IMR-90 (cell line): ENCODE results near the gene FNDC3B. TPM values are rescaled to one million over a fixed set of nuclear protein-coding genes. Genes with fewer than 3 reads are reported as not detected.

ENCODE experiments used
- ATAC-seq: fragments of 200-7000 bp; cut with Tn5 transposase; 2 replicates; pipeline ENCODE4 v1.9.1; 2020; ENCODE audit warnings: low read depth, mild to moderate bottlenecking, moderate library complexity
- BruUV-seq: library from RNA; stranded (reverse); fragments of 400-500 nt; replicated peaks from 2 replicates; lab custom pipeline; 2021; lab: Mats Ljungman, UMichigan
- CTCF ChIA-PET: fragments of 300-600 bp; formaldehyde crosslinking; extraction: SDS; loops from one replicate; lab custom pipeline; 2021; ENCODE audit warnings: antibody characterized with exemption; lab: Yijun Ruan, JAX
- POLR2A ChIA-PET: fragments of 300-600 bp; sonication (Branson Sonifier 250); formaldehyde crosslinking; loops from one replicate; lab custom pipeline; 2022; ENCODE audit warnings: antibody characterized with exemption; ENCODE audit not compliant: unreplicated experiment; lab: Charles Lee
- DNase-seq: peaks from one replicate; pipeline ENCODE4 v3.0.0; 2013
- H2AFZ ChIP-seq: replicated peaks from 2 replicates; pipeline ENCODE3; 2013; ENCODE audit warnings: low read length, mild to moderate bottlenecking; ENCODE audit not compliant: poor library complexity
- H2AK5ac ChIP-seq: 2 replicates; pipeline ENCODE4 v1.6.1; 2013; ENCODE audit warnings: low read depth, low read length, inconsistent platforms
- H2AK9ac ChIP-seq: replicated peaks from 2 replicates; pipeline ENCODE3; 2013; ENCODE audit warnings: mild to moderate bottlenecking, low read depth, low read length, moderate library complexity; ENCODE audit not compliant: poor library complexity
- H2BK120ac ChIP-seq: 2 replicates; pipeline ENCODE4 v1.6.1; 2013; ENCODE audit warnings: low read depth, low read length, inconsistent platforms
- H2BK15ac ChIP-seq: 3 replicates; pipeline ENCODE4 v1.6.1; 2013; ENCODE audit warnings: low read depth, low read length, inconsistent platforms
- H2BK20ac ChIP-seq: 2 replicates; pipeline ENCODE4 v1.6.1; 2013; ENCODE audit warnings: low read depth, mild to moderate bottlenecking, inconsistent platforms, low read length, moderate library complexity
- H2BK5ac ChIP-seq: 2 replicates; pipeline ENCODE4 v1.6.1; 2013; ENCODE audit warnings: mild to moderate bottlenecking, low read depth, low read length, inconsistent platforms; ENCODE audit not compliant: poor library complexity, severe bottlenecking
- H3K14ac ChIP-seq: replicated peaks from 2 replicates; pipeline ENCODE4 v1.6.1; 2013; ENCODE audit warnings: low read depth, low read length, inconsistent platforms
- H3K18ac ChIP-seq: 2 replicates; pipeline ENCODE4 v1.6.1; 2013; ENCODE audit warnings: low read depth, low read length, control low read depth
- H3K23ac ChIP-seq: 2 replicates; pipeline ENCODE4 v1.6.1; 2013; ENCODE audit warnings: low read depth, low read length, inconsistent platforms
- H3K27ac ChIP-seq: 2 replicates; pipeline ENCODE4 v1.5.1; 2013; ENCODE audit warnings: mild to moderate bottlenecking, control low read depth, low read length; ENCODE audit not compliant: insufficient read depth
- H3K27me3 ChIP-seq: 2 replicates; pipeline ENCODE4 v1.6.1; 2013; ENCODE audit warnings: low read length; ENCODE audit not compliant: control insufficient read depth, insufficient read depth
- H3K36me3 ChIP-seq: 2 replicates; pipeline ENCODE4 v1.6.1; 2013; ENCODE audit warnings: low read length, mixed read lengths; ENCODE audit not compliant: control insufficient read depth, insufficient read depth
- H3K4ac ChIP-seq: 2 replicates; pipeline ENCODE4 v1.6.1; 2013; ENCODE audit warnings: low read depth, low read length, inconsistent platforms
- H3K4me1 ChIP-seq: 2 replicates; pipeline ENCODE4 v1.6.1; 2013; ENCODE audit warnings: low read length, mixed read lengths; ENCODE audit not compliant: control insufficient read depth, insufficient read depth
- H3K4me2 ChIP-seq: 2 replicates; pipeline ENCODE4 v1.6.1; 2013; ENCODE audit warnings: low read depth, mild to moderate bottlenecking, control low read depth, low read length, moderate library complexity
- H3K4me3 ChIP-seq: 2 replicates; pipeline ENCODE4 v1.5.1; 2013; ENCODE audit warnings: low read depth, mild to moderate bottlenecking, control low read depth, low read length, moderate library complexity; ENCODE audit not compliant: insufficient read depth
- H3K56ac ChIP-seq: 2 replicates; pipeline ENCODE4 v1.6.1; 2013; ENCODE audit warnings: low read length, inconsistent platforms; ENCODE audit not compliant: insufficient read depth; ENCODE audit errors: extremely low read depth
- H3K79me1 ChIP-seq, 2 experiments: 2 replicates each; pipeline ENCODE4 v1.6.1; 2013; ENCODE audit warnings: low read length in 2 of 2, inconsistent platforms in 1 of 2, low read depth in 1 of 2
- H3K9ac ChIP-seq: 2 replicates; pipeline ENCODE4 v1.6.1; 2013; ENCODE audit warnings: low read depth, low read length, control low read depth
- H3K9me1 ChIP-seq: 2 replicates; pipeline ENCODE4 v1.6.1; 2013; ENCODE audit warnings: low read length, inconsistent platforms; ENCODE audit not compliant: insufficient read depth
- H3K9me3 ChIP-seq: 2 replicates; pipeline ENCODE4 v1.6.1; 2013; ENCODE audit warnings: low read length; ENCODE audit not compliant: control insufficient read depth, insufficient read depth
- H4K20me1 ChIP-seq: 2 replicates; pipeline ENCODE4 v1.6.1; 2013; ENCODE audit warnings: low read length, inconsistent platforms; ENCODE audit not compliant: insufficient read depth
- H4K5ac ChIP-seq: 2 replicates; pipeline ENCODE4 v1.6.1; 2013; ENCODE audit warnings: mild to moderate bottlenecking, low read depth, low read length, control low read depth
- H4K8ac ChIP-seq, 2 experiments: 2 replicates each; pipeline ENCODE4 v1.6.1; 2013; ENCODE audit warnings: low read depth in 2 of 2, low read length in 2 of 2, control low read depth in 1 of 2, inconsistent platforms in 1 of 2
- H4K91ac ChIP-seq: 2 replicates; pipeline ENCODE4 v1.6.1; 2013; ENCODE audit warnings: low read depth, low read length, inconsistent platforms; ENCODE audit not compliant: insufficient read depth
- CEBPB ChIP-seq: IDR thresholded peaks from 2 replicates; pipeline ENCODE4 v1.6.1; 2012; ENCODE audit warnings: low read depth, low read length, improper control_type of control experiment
- CTCF ChIP-seq: conservative IDR thresholded peaks from 2 replicates; pipeline ENCODE4 v1.5.1; 2012; ENCODE audit warnings: mild to moderate bottlenecking, low read depth, low read length, improper control_type of control experiment
- FOS ChIP-seq: fragments of 150-350 bp; IDR thresholded peaks from 2 replicates; pipeline ENCODE4 v1.6.1; 2016; ENCODE audit warnings: low read depth, low read length
- MAFK ChIP-seq: IDR thresholded peaks from 2 replicates; pipeline ENCODE4 v1.6.1; 2012; ENCODE audit warnings: low read depth, low read length, improper control_type of control experiment
- MXI1 ChIP-seq: IDR thresholded peaks from 2 replicates; pipeline ENCODE4 v1.6.1; 2012; ENCODE audit warnings: low read depth, mild to moderate bottlenecking, low read length, moderate library complexity, borderline replicate concordance
- NFE2L2 ChIP-seq: fragments of 150-350 bp; IDR thresholded peaks from 2 replicates; pipeline ENCODE4 v1.6.1; 2016; ENCODE audit warnings: low read depth, mild to moderate bottlenecking, low read length
- POLR2A ChIP-seq: IDR thresholded peaks from 2 replicates; pipeline ENCODE4 v1.6.1; 2012; ENCODE audit warnings: mild to moderate bottlenecking, low read depth, low read length
- RAD21 ChIP-seq: IDR thresholded peaks from 2 replicates; pipeline ENCODE4 v1.6.1; 2012; ENCODE audit warnings: low read length, improper control_type of control experiment
- RFX5 ChIP-seq: IDR thresholded peaks from 2 replicates; pipeline ENCODE4 v1.8.0; 2012; ENCODE audit warnings: low read depth, mild to moderate bottlenecking, low read length, moderate library complexity
- SMC3 ChIP-seq: fragments of 150-350 bp; IDR thresholded peaks from 2 replicates; pipeline ENCODE4 v1.6.1; 2016; ENCODE audit warnings: low read depth, mild to moderate bottlenecking, antibody characterized with exemption, low read length, moderate library complexity
- USF2 ChIP-seq: fragments of 150-350 bp; IDR thresholded peaks from 2 replicates; pipeline ENCODE4 v1.6.1; 2017; ENCODE audit warnings: mild to moderate bottlenecking, antibody characterized with exemption, low read length, low read depth
- WGBS, 2 experiments: methylation state at CpG; one replicate each; pipeline versions ENCODE4 v1.1.5 to v1.1.7; 2013; ENCODE audit warnings: missing lambda C conversion rate in 2 of 2; ENCODE audit not compliant: insufficient read length in 1 of 2; ENCODE audit errors: extremely low coverage in 2 of 2; 5-methylcytosine and 5-hydroxymethylcytosine counted together
- dilution Hi-C: fragments of 300-500 bp; cut with HindIII; formaldehyde crosslinking; loops from one replicate; pipeline ENCODE4 v1.14.3; 2018; ENCODE audit warnings: low sequenced_read_pairs; ENCODE audit not compliant: unreplicated experiment
- in situ Hi-C: fragments of 300-500 bp; cut with MboI; formaldehyde crosslinking; loops from 3 replicates; pipeline ENCODE4 v1.14.3; 2019; ENCODE audit warnings: low sequenced_read_pairs, inconsistent platforms, mixed read lengths
- intact Hi-C: fragments of 100-400 bp; cut with micrococcal nuclease; formaldehyde crosslinking; loops from 2 replicates; pipeline ENCODE4 v1.10.0; 2022
- polyA plus RNA-seq, 3 experiments: library from polyadenylated mRNA; depleted of rRNA; stranded (reverse); fragments of >200 nt; gene quantifications; 2 replicates each; pipeline ENCODE4 v1.2.3, GENCODE V29; 2012; ENCODE audit warnings: low replicate concordance in 1 of 3
- total RNA-seq: library from RNA; depleted of rRNA; stranded (reverse); fragments of >200 nt; gene quantifications from 2 replicates; pipeline ENCODE4 v1.2.3, GENCODE V29; 2012

Gene FNDC3B
- total and polyA plus RNA-seq, 2 of the 4 experiments (the other 2 are of a cell fraction): 23.9 to 150 TPM

- Histone ChIP-seq H2BK20ac (no peak overlapping the region), H2AK9ac (no peak overlapping the region), H3K9me3 (no peaks in the 10 kb centered on the region), H4K20me1 (peaks cover 95% of the 10 kb centered on the region), H4K91ac (no peak overlapping the region), H3K23ac (no peak overlapping the region), H3K9me1 (peaks cover 28% of the 10 kb centered on the region), H3K27ac (no peak overlapping the region), H3K4me2 (no peak overlapping the region), H4K5ac (no peak overlapping the region), H2AK5ac (no peak overlapping the region), H3K14ac (no peak overlapping the region), H3K4me3 (no peak overlapping the region), H2AFZ (no peak overlapping the region), H3K4me1 (peaks cover 17% of the 10 kb centered on the region), H2BK120ac (no peak overlapping the region), H3K4ac (no peak overlapping the region), H3K27me3 (no peaks in the 10 kb centered on the region), H4K8ac (no peak overlapping the region), H3K18ac (no peak overlapping the region), H3K9ac (no peak overlapping the region), H2BK15ac (no peak overlapping the region), H2BK5ac (no peak overlapping the region), H3K79me1 (peaks cover 16 to 83% of the 10 kb centered on the region in 2 experiments), H3K56ac (no peak overlapping the region), H3K36me3 (peaks cover 3% of the 10 kb centered on the region; the same call in 1 of the 2 replicates)
- in situ Hi-C loops: no loop called here
- whole genome bisulfite sequencing, 2 experiments: no CpG with 5 or more reads among the region's 2 CpGs
- ChIA-PET CTCF (interaction anchor here (0.6 kb wide), 1 partner anchor 505 kb away, joined by 9 read pairs; no protein-coding TSS in a partner anchor), POLR2A (no interaction called here)
- TF ChIP-seq FOS (no peak), SMC3 (no peak), NFE2L2 (no peak), CTCF (no peak), POLR2A (no peak), MAFK (no peak), CEBPB (no peak), RFX5 (no peak), USF2 (no peak), RAD21 (no peak), MXI1 (no peak)
- intact Hi-C loops: no loop called here
- ATAC-seq (peak; percentile 60; the same call in 1 of the 2 replicates), DNase-seq (peak; percentile 71)
- dilution Hi-C loops: no loop called here
- no TSS peak for BruUV-seq
These were observed 64.3 kb downstream of the FNDC3B start for GRCh38 chr3:172103724-172104123.
